ENCODE data around the gene PCDHGA3. TPM values are rescaled to one million over a fixed set of nuclear protein-coding genes. Genes with fewer than 3 reads are reported as not detected.
A peak's percentile ranks its signal among the peaks of the same experiment; 100 is the strongest.
"Not testable (repeated sequence)": the region's sequence is repeated elsewhere in the genome, so short reads cannot be mapped to it uniquely, and the experiment has no call there.

The PCDHGA3 gene
- total RNA-seq, 1 experiment from 2014 or later: 0.97 TPM

DNA sequence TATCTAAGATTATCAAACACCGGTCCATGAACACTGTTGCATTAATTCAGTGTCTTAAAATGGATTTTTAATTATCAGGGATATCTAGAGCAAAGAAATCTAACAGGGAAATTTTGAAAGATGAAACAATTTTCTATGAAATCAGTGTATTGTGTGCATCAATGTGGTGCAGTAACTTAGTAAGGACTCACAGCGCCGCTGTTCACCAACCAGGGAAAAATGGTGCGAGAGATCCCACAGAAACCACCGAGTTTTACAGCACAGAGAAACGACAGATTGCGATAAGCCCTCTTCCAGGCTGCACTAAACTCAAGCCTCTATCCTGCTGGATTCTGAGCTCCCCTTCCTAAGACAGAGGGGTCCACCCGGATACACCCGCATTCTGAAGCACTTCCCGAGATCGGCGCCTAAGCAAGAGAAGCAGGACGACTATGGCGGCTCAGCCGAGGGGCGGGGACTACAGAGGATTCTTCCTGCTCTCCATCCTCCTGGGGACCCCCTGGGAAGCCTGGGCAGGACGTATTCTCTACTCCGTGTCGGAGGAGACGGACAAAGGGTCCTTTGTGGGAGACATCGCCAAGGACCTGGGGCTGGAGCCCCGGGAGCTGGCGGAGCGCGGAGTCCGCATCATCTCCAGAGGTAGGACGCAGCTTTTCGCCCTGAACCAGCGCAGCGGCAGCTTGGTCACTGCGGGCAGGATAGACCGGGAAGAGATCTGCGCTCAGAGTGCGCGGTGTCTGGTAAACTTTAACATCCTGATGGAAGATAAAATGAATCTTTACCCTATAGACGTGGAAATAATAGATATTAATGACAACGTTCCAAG lies 39.1 kb downstream of the PCDHGA3 start, which contains the start of gene PCDHGA7:
Gene PCDHGA7, plus strand, starts transcription at position 274 of the 826 bp plus-strand sequence. Its CDS starts 158 bp downstream, at position 432.
- TF ChIP-seq EZH2 (IDR thresholded peaks at IDR 0.05; ENCODE audit: borderline replicate concordance, low read depth, low read length, poor library complexity, severe bottlenecking): no peak
- TF ChIP-seq, protein P1, sequence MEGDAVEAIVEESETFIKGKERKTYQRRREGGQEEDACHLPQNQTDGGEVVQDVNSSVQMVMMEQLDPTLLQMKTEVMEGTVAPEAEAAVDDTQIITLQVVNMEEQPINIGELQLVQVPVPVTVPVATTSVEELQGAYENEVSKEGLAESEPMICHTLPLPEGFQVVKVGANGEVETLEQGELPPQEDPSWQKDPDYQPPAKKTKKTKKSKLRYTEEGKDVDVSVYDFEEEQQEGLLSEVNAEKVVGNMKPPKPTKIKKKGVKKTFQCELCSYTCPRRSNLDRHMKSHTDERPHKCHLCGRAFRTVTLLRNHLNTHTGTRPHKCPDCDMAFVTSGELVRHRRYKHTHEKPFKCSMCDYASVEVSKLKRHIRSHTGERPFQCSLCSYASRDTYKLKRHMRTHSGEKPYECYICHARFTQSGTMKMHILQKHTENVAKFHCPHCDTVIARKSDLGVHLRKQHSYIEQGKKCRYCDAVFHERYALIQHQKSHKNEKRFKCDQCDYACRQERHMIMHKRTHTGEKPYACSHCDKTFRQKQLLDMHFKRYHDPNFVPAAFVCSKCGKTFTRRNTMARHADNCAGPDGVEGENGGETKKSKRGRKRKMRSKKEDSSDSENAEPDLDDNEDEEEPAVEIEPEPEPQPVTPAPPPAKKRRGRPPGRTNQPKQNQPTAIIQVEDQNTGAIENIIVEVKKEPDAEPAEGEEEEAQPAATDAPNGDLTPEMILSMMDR (conservative IDR thresholded peaks at IDR 0.05; ENCODE audit: low read depth, low read length): peak; percentile 56
- H3K36me3 ChIP-seq (ENCODE audit: insufficient read depth, low read length, poor library complexity, severe bottlenecking): no peaks in the 10 kb centered on the region
- H3K9me3 ChIP-seq (ENCODE audit: low read depth, low read length, poor library complexity, severe bottlenecking): peaks cover 47% of the 10 kb centered on the region
- CTCF ChIA-PET: no interaction called here
- peak within 1 kb of the TSS; percentile 65 for H3K27ac ChIP-seq (ENCODE audit: low read depth, low read length, poor library complexity, severe bottlenecking)
- H3K4me1 ChIP-seq (ENCODE audit: insufficient read depth, low read length, poor library complexity, severe bottlenecking): no peaks in the 10 kb centered on the region
- intact Hi-C loops (cut with micrococcal nuclease; ENCODE audit: unreplicated experiment): no loop called here
- peak; percentile 68 for DNase-seq (ENCODE audit: low spot score)
- peak within 1 kb of the TSS; percentile 47 for H3K4me3 ChIP-seq (ENCODE audit: low read depth, low read length, poor library complexity, severe bottlenecking)
- H3K27me3 ChIP-seq (replicated peaks; ENCODE audit: insufficient read depth, low read depth, low read length, poor library complexity): no peaks in the 10 kb centered on the region
- BruUV-seq (replicated peaks): TSS peak; percentile 13
- POLR2A ChIA-PET (ENCODE audit: low non-redundant PET): no interaction called here

DNA sequence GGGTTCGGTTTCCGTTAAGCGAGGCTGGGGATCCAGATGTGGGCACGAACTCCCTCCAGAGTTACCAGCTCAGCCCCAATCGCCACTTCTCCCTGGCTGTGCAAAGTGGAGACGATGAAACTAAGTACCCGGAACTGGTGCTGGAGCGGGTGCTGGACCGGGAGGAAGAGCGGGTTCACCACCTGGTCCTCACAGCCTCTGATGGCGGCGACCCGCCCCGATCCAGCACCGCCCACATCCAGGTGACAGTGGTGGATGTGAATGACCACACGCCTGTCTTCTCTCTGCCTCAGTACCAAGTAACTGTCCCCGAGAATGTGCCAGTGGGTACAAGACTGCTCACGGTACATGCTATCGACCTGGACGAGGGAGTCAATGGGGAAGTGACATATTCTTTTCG lies 39.7 kb downstream of the PCDHGA3 start:
- no TSS peak for BruUV-seq (replicated peaks)
- no peaks in the 10 kb centered on the region for H3K36me3 ChIP-seq (ENCODE audit: insufficient read depth, low read length, poor library complexity, severe bottlenecking)
- H3K27me3 ChIP-seq (replicated peaks; ENCODE audit: insufficient read depth, low read depth, low read length, poor library complexity): no peaks in the 10 kb centered on the region
- POLR2A ChIA-PET (ENCODE audit: low non-redundant PET): no interaction called here
- peaks cover 48% of the 10 kb centered on the region for H3K9me3 ChIP-seq (ENCODE audit: low read depth, low read length, poor library complexity, severe bottlenecking)
- TF ChIP-seq EZH2 (IDR thresholded peaks at IDR 0.05; ENCODE audit: borderline replicate concordance, low read depth, low read length, poor library complexity, severe bottlenecking): no peak
- TF ChIP-seq, protein P1 (conservative IDR thresholded peaks at IDR 0.05; ENCODE audit: low read depth, low read length): no peak
- no peaks in the 10 kb centered on the region for H3K4me1 ChIP-seq (ENCODE audit: insufficient read depth, low read length, poor library complexity, severe bottlenecking)
- intact Hi-C loops (cut with micrococcal nuclease; ENCODE audit: unreplicated experiment): no loop called here
- peak overlapping the region; percentile 65 for H3K27ac ChIP-seq (ENCODE audit: low read depth, low read length, poor library complexity, severe bottlenecking)
- CTCF ChIA-PET: no interaction called here
- H3K4me3 ChIP-seq (ENCODE audit: low read depth, low read length, poor library complexity, severe bottlenecking): peak overlapping the region; percentile 47
- DNase-seq (ENCODE audit: low spot score): no peak

- no peak overlapping the region for H3K27ac ChIP-seq (ENCODE audit: low read depth, low read length, poor library complexity, severe bottlenecking)
- intact Hi-C loops (cut with micrococcal nuclease; ENCODE audit: unreplicated experiment): no loop called here
- BruUV-seq (replicated peaks): no TSS peak
- H3K4me3 ChIP-seq (ENCODE audit: low read depth, low read length, poor library complexity, severe bottlenecking): no peak overlapping the region
- no peaks in the 10 kb centered on the region for H3K4me1 ChIP-seq (ENCODE audit: insufficient read depth, low read length, poor library complexity, severe bottlenecking)
- ChIA-PET CTCF (no interaction called here), POLR2A (ENCODE audit: low non-redundant PET) (no interaction called here)
- TF ChIP-seq, protein P1 (conservative IDR thresholded peaks at IDR 0.05; ENCODE audit: low read depth, low read length): no peak
- TF ChIP-seq EZH2 (IDR thresholded peaks at IDR 0.05; ENCODE audit: borderline replicate concordance, low read depth, low read length, poor library complexity, severe bottlenecking): no peak
- peaks cover 57% of the 10 kb centered on the region for H3K9me3 ChIP-seq (ENCODE audit: low read depth, low read length, poor library complexity, severe bottlenecking)
- DNase-seq (ENCODE audit: low spot score): no peak
- no peaks in the 10 kb centered on the region for H3K36me3 ChIP-seq (ENCODE audit: insufficient read depth, low read length, poor library complexity, severe bottlenecking)
- H3K27me3 ChIP-seq (replicated peaks; ENCODE audit: insufficient read depth, low read depth, low read length, poor library complexity): no peaks in the 10 kb centered on the region
These were observed 41.0 kb downstream of the PCDHGA3 start for GRCh38 chr5:141384471-141385267.

GRCh38 chr5:141387557-141388311 lies 44.1 kb downstream of the PCDHGA3 start, which contains the start of gene PCDHGB4:
Gene PCDHGB4 (plus strand): TSS chr5:141387698. CDS start chr5:141387885, 187 bp downstream.
- H3K4me3 ChIP-seq (ENCODE audit: low read depth, low read length, poor library complexity, severe bottlenecking); CTCF ChIA-PET; BruUV-seq (replicated peaks): not testable (repeated sequence)

More at GRCh38 chr5:141387557-141388311, 44.1 kb downstream of the PCDHGA3 start, which contains the start of gene PCDHGB4:
- intact Hi-C loops (cut with micrococcal nuclease; ENCODE audit: unreplicated experiment); H3K36me3 ChIP-seq (ENCODE audit: insufficient read depth, low read length, poor library complexity, severe bottlenecking); H3K27me3 ChIP-seq (replicated peaks; ENCODE audit: insufficient read depth, low read depth, low read length, poor library complexity); POLR2A ChIA-PET (ENCODE audit: low non-redundant PET); DNase-seq (ENCODE audit: low spot score); H3K4me1 ChIP-seq (ENCODE audit: insufficient read depth, low read length, poor library complexity, severe bottlenecking); H3K27ac ChIP-seq (ENCODE audit: low read depth, low read length, poor library complexity, severe bottlenecking): not testable (repeated sequence)
- peaks cover 70% of the 10 kb centered on the region for H3K9me3 ChIP-seq (ENCODE audit: low read depth, low read length, poor library complexity, severe bottlenecking)

Data from A673 (cell line).